ENCODE measurements around the gene RNPS1. TPM values are rescaled to one million over a fixed set of nuclear protein-coding genes. Genes with fewer than 3 reads are reported as not detected.
A peak's percentile ranks its signal among the peaks of the same experiment; 100 is the strongest.

RNPS1 gene
- total and polyA plus RNA-seq, 4 donors = 92.0 to 144 (median 112) TPM

GRCh38 chr16:2236337-2237101 is 31.4 kb downstream of the RNPS1 start, which contains the start of gene DNASE1L2:
TSS of gene DNASE1L2 (plus strand) at chr16:2236444. CDS start at chr16:2236817, 373 bp downstream.
- Histone ChIP-seq H3K9ac (ENCODE audit: insufficient read depth in 1 of 2, low read length in 2 of 2) (no peak within 1 kb of the TSS), H3K4me1 (ENCODE audit: control insufficient read depth in 5 of 5, insufficient read depth in 5 of 5, low read length in 5 of 5) (peaks cover 0 to 13% (median 7%) of the 10 kb centered on the region in 5 donors), H3K27ac (ENCODE audit: low read depth in 1 of 2, low read length in 1 of 2) (no peak within 1 kb of the TSS), H3K9me3 (ENCODE audit: control insufficient read depth in 4 of 4, insufficient read depth in 3 of 4, low read length in 3 of 4) (peaks cover 0 to 20% (median 0%) of the 10 kb centered on the region in 4 donors), H3K27me3 (ENCODE audit: control insufficient read depth in 3 of 3, insufficient read depth in 3 of 3, low read length in 2 of 3) (peaks cover 0 to 27% (median 4%) of the 10 kb centered on the region in 3 donors), H3K4me3 (no peak within 1 kb of the TSS), H3K36me3 (ENCODE audit: control insufficient read depth in 4 of 4, insufficient read depth in 4 of 4, low read length in 4 of 4) (peaks cover 0 to 52% (median 19%) of the 10 kb centered on the region in 4 donors)
- peak; percentile 25 to 49 (median 42) for DNase-seq
- no peak for ATAC-seq (ENCODE audit: insufficient read depth, low FRiP score)
- 6 to 8% methylated on average over 62 to 64 of the region's 64 CpGs for WGBS, 2 donors
- TF ChIP-seq CTCF (IDR thresholded peaks at IDR 0.05; ENCODE audit: control extremely low read depth, extremely low read depth) = no peak

GRCh38 chr16:2235695-2236336 is 32.1 kb downstream of the RNPS1 start:
- H3K4me3 ChIP-seq = no peak overlapping the region
- H3K9ac ChIP-seq (ENCODE audit: insufficient read depth in 1 of 2, low read length in 2 of 2) = no peak overlapping the region
- ATAC-seq (ENCODE audit: insufficient read depth, low FRiP score) (no peak), DNase-seq (no peak)
- H3K9me3 ChIP-seq (ENCODE audit: control insufficient read depth in 4 of 4, insufficient read depth in 3 of 4, low read length in 3 of 4) = peaks cover 0 to 22% (median 0%) of the 10 kb centered on the region in 4 donors
- 85 to 87% methylated on average over 19 of the region's 19 CpGs for WGBS, 2 donors
- no peak overlapping the region for H3K27ac ChIP-seq (ENCODE audit: low read depth in 1 of 2, low read length in 1 of 2)
- H3K27me3 ChIP-seq (ENCODE audit: control insufficient read depth in 3 of 3, insufficient read depth in 3 of 3, low read length in 2 of 3) = peaks cover 0 to 27% (median 4%) of the 10 kb centered on the region in 3 donors
- no peak for TF ChIP-seq CTCF (IDR thresholded peaks at IDR 0.05; ENCODE audit: control extremely low read depth, extremely low read depth)
- peaks cover 0 to 59% (median 19%) of the 10 kb centered on the region in 4 donors for H3K36me3 ChIP-seq (ENCODE audit: control insufficient read depth in 4 of 4, insufficient read depth in 4 of 4, low read length in 4 of 4)
- H3K4me1 ChIP-seq (ENCODE audit: control insufficient read depth in 5 of 5, insufficient read depth in 5 of 5, low read length in 5 of 5) = peaks cover 0 to 13% (median 7%) of the 10 kb centered on the region in 5 donors

GRCh38 chr16:2235234-2235651 is 32.7 kb downstream of the RNPS1 start:
- no peak overlapping the region for H3K4me3 ChIP-seq
- H3K27me3 ChIP-seq (ENCODE audit: control insufficient read depth in 3 of 3, insufficient read depth in 3 of 3, low read length in 2 of 3) = peaks cover 0 to 27% (median 4%) of the 10 kb centered on the region in 3 donors
- 95 to 96% methylated on average over 28 of the region's 28 CpGs for WGBS, 2 donors
- ATAC-seq (ENCODE audit: insufficient read depth, low FRiP score) = no peak
- peaks cover 0 to 13% (median 7%) of the 10 kb centered on the region in 5 donors for H3K4me1 ChIP-seq (ENCODE audit: control insufficient read depth in 5 of 5, insufficient read depth in 5 of 5, low read length in 5 of 5)
- no peak overlapping the region for H3K9ac ChIP-seq (ENCODE audit: insufficient read depth in 1 of 2, low read length in 2 of 2)
- H3K27ac ChIP-seq (ENCODE audit: low read depth in 1 of 2, low read length in 1 of 2) = no peak overlapping the region
- no peak for TF ChIP-seq CTCF (IDR thresholded peaks at IDR 0.05; ENCODE audit: control extremely low read depth, extremely low read depth)
- H3K9me3 ChIP-seq (ENCODE audit: control insufficient read depth in 4 of 4, insufficient read depth in 3 of 4, low read length in 3 of 4) = peaks cover 0 to 22% (median 0%) of the 10 kb centered on the region in 4 donors
- peaks cover 0 to 64% (median 19%) of the 10 kb centered on the region in 4 donors for H3K36me3 ChIP-seq (ENCODE audit: control insufficient read depth in 4 of 4, insufficient read depth in 4 of 4, low read length in 4 of 4)
- DNase-seq = no peak

All from lung (tissue), 12 donors.